Peyer's patch (tissue), 4 donors: ENCODE data around the gene EXOC1. TPM values are rescaled to one million over a fixed set of nuclear protein-coding genes. Genes with fewer than 3 reads are reported as not detected.

ENCODE experiments used
- DNase-seq, 3 donors: peaks; one replicate each; pipeline ENCODE4 v3.0.0-alpha.2; 2017 to 2019
- H3K27ac ChIP-seq, 4 donors: fragments of 200-600 bp; sonication (generic); one replicate each; pipeline ENCODE4 v1.5.1; 2016 to 2019
- H3K27me3 ChIP-seq, 2 donors: fragments of 200-600 bp; sonication (generic); one replicate each; pipeline ENCODE4 v1.5.1; 2019
- H3K36me3 ChIP-seq, 3 donors: fragments of 200-600 bp; sonication (generic); one replicate each; pipeline ENCODE4 v1.5.1; 2016 to 2019
- H3K4me1 ChIP-seq, 4 donors: fragments of 200-600 bp; sonication (generic); one replicate each; pipeline ENCODE4 v1.5.1; 2016 to 2019
- H3K4me3 ChIP-seq, 4 donors: fragments of 200-600 bp; sonication (generic); 1 replicate in 3 of 4; 2 replicates in 1 of 4; pipeline ENCODE4 v1.5.1; 2016 to 2019; ENCODE audit warnings: mild to moderate bottlenecking in 1 of 4
- H3K9me3 ChIP-seq, 4 donors: fragments of 200-600 bp; sonication (generic); one replicate each; pipeline ENCODE4 v1.5.1; 2016 to 2019; ENCODE audit warnings: mild to moderate bottlenecking in 1 of 4
- POLR2A ChIP-seq, 2 donors: fragments of 450-650 bp; IDR thresholded peaks; one replicate each; pipeline ENCODE4 v1.5.1; 2017; ENCODE audit warnings: antibody characterized with exemption in 2 of 2, mild to moderate bottlenecking in 2 of 2, moderate library complexity in 2 of 2
- total RNA-seq, 4 donors: library from RNA; depleted of rRNA; stranded (reverse); fragments of >200 nt; gene quantifications; one replicate each; pipeline ENCODE4 v1.1.0, GENCODE V29; 2016
- TF ChIP-seq, protein P1 (sequence below), 6 experiments: fragments of 450-650 bp in 4 of 6; fragments of 200-600 bp in 2 of 6; sonication (generic) in 1 of 6; IDR thresholded peaks; one replicate each; pipeline ENCODE4 v1.5.1; 2017 to 2019; ENCODE audit warnings: antibody characterized with exemption in 6 of 6, mild to moderate bottlenecking in 3 of 6, moderate library complexity in 1 of 6

Gene EXOC1
- total RNA-seq, 4 donors from 2014 or later: 33.9 to 57.8 (median 44.7) TPM

DNA sequence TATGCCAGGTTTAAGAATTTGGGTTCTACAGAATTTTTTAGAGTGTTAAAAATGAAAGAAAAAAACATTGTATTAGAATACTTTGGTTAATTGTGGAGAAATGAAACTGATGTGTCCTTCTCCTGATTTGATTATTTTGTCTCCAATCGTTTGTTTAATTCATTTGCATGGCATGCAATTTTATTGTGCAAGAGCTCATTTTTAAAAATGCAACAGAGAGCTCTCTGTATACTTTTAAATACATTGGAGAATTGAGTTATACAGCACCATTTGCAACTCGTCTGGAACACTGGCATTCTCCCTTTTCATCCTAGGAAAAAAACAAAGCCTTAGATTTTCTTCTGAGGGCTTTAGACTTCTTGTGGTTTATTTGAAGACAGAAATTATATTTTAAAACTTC is 33.2 kb upstream of the EXOC1 start:
- Histone ChIP-seq H3K27ac (no peak overlapping the region), H3K4me1 (no peaks in the 10 kb centered on the region), H3K4me3 (no peak overlapping the region), H3K36me3 (no peaks in the 10 kb centered on the region), H3K9me3 (no peaks in the 10 kb centered on the region), H3K27me3 (no peaks in the 10 kb centered on the region)
- TF ChIP-seq, protein P1, sequence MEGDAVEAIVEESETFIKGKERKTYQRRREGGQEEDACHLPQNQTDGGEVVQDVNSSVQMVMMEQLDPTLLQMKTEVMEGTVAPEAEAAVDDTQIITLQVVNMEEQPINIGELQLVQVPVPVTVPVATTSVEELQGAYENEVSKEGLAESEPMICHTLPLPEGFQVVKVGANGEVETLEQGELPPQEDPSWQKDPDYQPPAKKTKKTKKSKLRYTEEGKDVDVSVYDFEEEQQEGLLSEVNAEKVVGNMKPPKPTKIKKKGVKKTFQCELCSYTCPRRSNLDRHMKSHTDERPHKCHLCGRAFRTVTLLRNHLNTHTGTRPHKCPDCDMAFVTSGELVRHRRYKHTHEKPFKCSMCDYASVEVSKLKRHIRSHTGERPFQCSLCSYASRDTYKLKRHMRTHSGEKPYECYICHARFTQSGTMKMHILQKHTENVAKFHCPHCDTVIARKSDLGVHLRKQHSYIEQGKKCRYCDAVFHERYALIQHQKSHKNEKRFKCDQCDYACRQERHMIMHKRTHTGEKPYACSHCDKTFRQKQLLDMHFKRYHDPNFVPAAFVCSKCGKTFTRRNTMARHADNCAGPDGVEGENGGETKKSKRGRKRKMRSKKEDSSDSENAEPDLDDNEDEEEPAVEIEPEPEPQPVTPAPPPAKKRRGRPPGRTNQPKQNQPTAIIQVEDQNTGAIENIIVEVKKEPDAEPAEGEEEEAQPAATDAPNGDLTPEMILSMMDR (IDR thresholded peaks at IDR 0.05): no peak
- no peak for TF ChIP-seq POLR2A (IDR thresholded peaks at IDR 0.05)
- no peak for DNase-seq

DNA sequence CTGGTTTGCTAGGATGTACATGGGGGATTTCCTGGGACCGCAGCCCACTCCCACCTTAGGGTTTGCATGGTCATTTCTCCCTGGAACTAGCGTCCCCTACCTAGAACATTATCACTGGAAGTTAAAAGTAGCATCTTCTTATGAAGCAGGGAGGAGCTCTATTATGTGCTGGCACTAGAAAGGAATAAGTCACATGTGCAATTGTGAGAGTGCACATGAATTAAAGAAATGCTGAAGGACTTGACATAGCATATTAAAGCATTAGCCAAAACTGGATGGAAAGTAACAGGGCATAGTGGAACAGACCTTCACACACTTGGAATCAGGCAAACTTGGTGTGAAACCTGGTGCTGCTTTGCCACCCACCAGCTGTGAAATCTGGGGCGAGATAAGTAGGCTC is 31.1 kb upstream of the EXOC1 start:
- no peak for DNase-seq
- H3K4me1 ChIP-seq: no peaks in the 10 kb centered on the region
- no peaks in the 10 kb centered on the region for H3K9me3 ChIP-seq
- TF ChIP-seq, protein P1 (IDR thresholded peaks at IDR 0.05): no peak
- H3K27ac ChIP-seq: no peak overlapping the region
- no peaks in the 10 kb centered on the region for H3K27me3 ChIP-seq
- no peaks in the 10 kb centered on the region for H3K36me3 ChIP-seq
- no peak overlapping the region for H3K4me3 ChIP-seq

DNA sequence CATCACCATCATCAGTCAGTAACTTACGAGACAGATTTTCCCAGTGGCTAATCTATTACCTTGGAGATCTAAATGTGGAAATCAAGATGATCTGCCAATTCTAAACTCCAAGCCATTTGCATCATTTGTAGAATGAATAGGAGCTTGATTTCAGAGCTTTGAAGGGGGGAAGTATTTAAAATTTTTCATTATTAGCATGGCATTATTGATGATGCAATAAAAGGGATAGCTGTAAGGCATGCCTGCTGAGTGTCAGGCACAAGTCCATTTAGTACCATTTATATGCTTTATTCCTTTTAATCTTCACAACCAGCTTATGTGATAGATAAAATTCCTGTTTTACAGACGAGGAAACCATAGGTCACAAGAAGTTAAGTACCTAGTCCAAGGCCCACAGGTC is 28.6 kb upstream of the EXOC1 start:
- H3K27ac ChIP-seq: no peak overlapping the region
- H3K27me3 ChIP-seq: no peaks in the 10 kb centered on the region
- DNase-seq: no peak
- H3K4me3 ChIP-seq: no peak overlapping the region
- H3K9me3 ChIP-seq: no peaks in the 10 kb centered on the region
- no peaks in the 10 kb centered on the region for H3K4me1 ChIP-seq
- no peaks in the 10 kb centered on the region for H3K36me3 ChIP-seq
- TF ChIP-seq, protein P1 (IDR thresholded peaks at IDR 0.05): no peak
- no peak for TF ChIP-seq POLR2A (IDR thresholded peaks at IDR 0.05)

DNA sequence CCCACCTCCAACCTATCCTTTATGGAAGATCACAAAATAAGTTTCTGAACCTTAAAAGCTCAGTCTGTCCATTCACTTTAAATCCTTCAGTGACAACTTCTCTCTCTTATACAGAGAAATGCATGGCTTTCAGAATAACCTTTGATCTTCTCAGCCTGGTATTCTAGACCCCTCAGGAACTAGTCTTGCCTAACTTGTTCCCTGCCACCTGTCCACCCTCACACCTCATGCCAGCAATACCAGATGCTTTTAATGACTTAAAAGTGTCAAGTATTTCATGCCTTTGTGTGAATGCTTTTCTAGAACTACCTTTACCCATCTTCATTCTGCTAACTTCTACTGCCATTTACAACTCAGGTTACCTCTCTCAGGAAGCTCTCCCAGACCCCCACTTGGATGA is 26.5 kb upstream of the EXOC1 start:
- TF ChIP-seq, protein P1 (IDR thresholded peaks at IDR 0.05): no peak
- no peak for TF ChIP-seq POLR2A (IDR thresholded peaks at IDR 0.05)
- no peak for DNase-seq

DNA sequence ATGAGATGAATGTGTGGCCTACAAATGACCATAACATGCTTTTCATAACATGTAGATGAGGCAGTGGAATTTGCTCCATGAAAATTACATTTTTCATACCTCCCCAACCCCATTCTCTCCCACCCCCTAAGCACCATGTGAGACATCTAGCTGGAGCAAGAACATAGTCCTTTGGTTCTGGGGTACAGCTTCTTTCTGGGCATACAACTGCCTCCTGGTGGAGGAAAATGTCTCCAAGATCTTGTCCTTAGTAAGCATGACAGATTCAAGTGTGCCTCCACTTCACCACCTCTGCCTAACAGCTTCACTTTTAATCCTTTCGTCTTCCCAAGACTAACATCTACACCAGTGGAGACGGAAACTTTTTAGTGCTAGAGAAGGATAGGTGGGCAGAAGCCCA is 25.9 kb upstream of the EXOC1 start:
- Histone ChIP-seq H3K4me1 (no peaks in the 10 kb centered on the region), H3K27ac (no peak overlapping the region), H3K4me3 (no peak overlapping the region), H3K36me3 (no peaks in the 10 kb centered on the region), H3K9me3 (no peaks in the 10 kb centered on the region), H3K27me3 (no peaks in the 10 kb centered on the region)
- DNase-seq: no peak
- TF ChIP-seq POLR2A (IDR thresholded peaks at IDR 0.05): no peak
- TF ChIP-seq, protein P1 (IDR thresholded peaks at IDR 0.05): no peak

More for the DNA sequence above, 26.5 kb upstream of the EXOC1 start:
- Histone ChIP-seq H3K4me1 (no peaks in the 10 kb centered on the region), H3K27me3 (no peaks in the 10 kb centered on the region), H3K4me3 (no peak overlapping the region), H3K27ac (no peak overlapping the region), H3K36me3 (no peaks in the 10 kb centered on the region), H3K9me3 (no peaks in the 10 kb centered on the region)

DNA sequence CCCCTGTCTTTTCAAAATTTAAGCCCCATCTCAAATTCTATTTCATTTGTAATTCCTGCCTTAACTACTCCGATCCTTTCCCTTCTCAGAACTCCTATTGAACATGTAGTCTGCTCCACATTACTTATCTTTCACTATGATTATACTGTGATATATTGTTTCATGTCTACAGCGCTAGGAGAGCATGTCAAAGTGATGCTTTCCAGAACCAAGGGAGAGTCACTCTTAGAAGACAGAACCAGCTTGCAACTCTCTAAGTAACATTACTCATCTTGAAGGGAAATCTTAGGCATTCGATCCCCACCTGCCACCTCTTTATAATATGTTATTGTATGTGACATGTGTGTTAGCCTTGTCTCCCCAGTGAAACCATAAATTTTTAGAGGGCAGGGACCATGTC is 23.4 kb upstream of the EXOC1 start:
- TF ChIP-seq POLR2A (IDR thresholded peaks at IDR 0.05): no peak
- TF ChIP-seq, protein P1 (IDR thresholded peaks at IDR 0.05): no peak
- no peak for DNase-seq

More for the DNA sequence above, 23.4 kb upstream of the EXOC1 start:
- H3K4me3 ChIP-seq: no peak overlapping the region
- H3K36me3 ChIP-seq: no peaks in the 10 kb centered on the region
- H3K4me1 ChIP-seq: no peaks in the 10 kb centered on the region
- no peak overlapping the region for H3K27ac ChIP-seq
- no peaks in the 10 kb centered on the region for H3K27me3 ChIP-seq
- no peaks in the 10 kb centered on the region for H3K9me3 ChIP-seq
